Caco-2 (cell line): ENCODE data around the gene UBE2L3. TPM values are rescaled to one million over a fixed set of nuclear protein-coding genes. Genes with fewer than 3 reads are reported as not detected.

Source experiments
- BruUV-seq: library from RNA; stranded (reverse); fragments of 400-500 nt; replicated peaks from 2 replicates; lab custom pipeline; 2021; lab: Mats Ljungman, UMichigan
- CTCF ChIA-PET: fragments of 300-600 bp; sonication (Branson Sonifier 250); formaldehyde crosslinking; loops from one replicate; lab custom pipeline; 2022; ENCODE audit warnings: antibody characterized with exemption; lab: Charles Lee
- POLR2A ChIA-PET: fragments of 300-600 bp; sonication (Branson Sonifier 250); formaldehyde crosslinking; loops from one replicate; lab custom pipeline; 2022; ENCODE audit warnings: antibody characterized with exemption; lab: Charles Lee
- DNase-seq, 2 experiments: peaks; one replicate each; pipeline versions ENCODE4 v3.0.0 to v3.0.0-alpha.2; 2020 to 2022
- H3K27me3 ChIP-seq: replicated peaks from 2 replicates; pipeline ENCODE4 v1.6.0; 2011; ENCODE audit warnings: low read length; ENCODE audit not compliant: control insufficient read depth, insufficient read depth
- H3K36me3 ChIP-seq: 2 replicates; pipeline ENCODE4 v1.5.1; 2011; ENCODE audit warnings: low read length; ENCODE audit not compliant: control insufficient read depth, insufficient read depth
- H3K4me1 ChIP-seq: fragments of 250-450 bp; sonication (Bioruptor Pico); 2 replicates; pipeline ENCODE4 v1.5.1; 2020; ENCODE audit warnings: mild to moderate bottlenecking
- H3K4me3 ChIP-seq: 2 replicates; pipeline ENCODE4 v1.5.1; 2011; ENCODE audit warnings: low read depth, mild to moderate bottlenecking, control low read depth, low read length
- H3K9me3 ChIP-seq: fragments of 250-450 bp; sonication (Bioruptor Pico); 2 replicates; pipeline ENCODE4 v1.5.1; 2020; ENCODE audit warnings: mild to moderate bottlenecking, moderate library complexity
- H3K27ac Mint-ChIP-seq: one replicate; pipeline ENCODE4 v1.8.0; 2022; ENCODE audit warnings: mixed read lengths; ENCODE audit not compliant: unreplicated experiment
- H3K27me3 Mint-ChIP-seq: one replicate; pipeline ENCODE4 v1.8.0; 2022; ENCODE audit warnings: mixed read lengths; ENCODE audit not compliant: insufficient read depth, unreplicated experiment
- H3K36me3 Mint-ChIP-seq: one replicate; pipeline ENCODE4 v1.8.0; 2022; ENCODE audit warnings: mild to moderate bottlenecking, mixed read lengths; ENCODE audit not compliant: insufficient read depth, unreplicated experiment
- H3K4me1 Mint-ChIP-seq: one replicate; pipeline ENCODE4 v1.8.0; 2022; ENCODE audit warnings: low read depth, mixed read lengths; ENCODE audit not compliant: unreplicated experiment
- H3K4me3 Mint-ChIP-seq: one replicate; pipeline ENCODE4 v1.8.0; 2022; ENCODE audit warnings: mild to moderate bottlenecking, moderate library complexity, mixed read lengths; ENCODE audit not compliant: unreplicated experiment
- H3K9me3 Mint-ChIP-seq: one replicate; pipeline ENCODE4 v1.8.0; 2022; ENCODE audit warnings: mixed read lengths; ENCODE audit not compliant: unreplicated experiment
- CTCF ChIP-seq, 2 experiments: fragments of 200-600 bp in 1 of 2; IDR thresholded peaks; 1 replicate in 1 of 2; 2 replicates in 1 of 2; pipeline versions ENCODE4 v1.5.1 to v1.8.0; 2011 to 2022; ENCODE audit warnings: antibody characterized with exemption in 1 of 2, control low read depth in 1 of 2, inconsistent platforms in 1 of 2, low read depth in 1 of 2, low read length in 1 of 2, mild to moderate bottlenecking in 1 of 2, moderate library complexity in 1 of 2; ENCODE audit not compliant: insufficient read depth in 1 of 2, severe bottlenecking in 1 of 2, unreplicated experiment in 1 of 2
- intact Hi-C: fragments of 100-400 bp; cut with micrococcal nuclease; formaldehyde crosslinking; loops from one replicate; pipeline ENCODE4 v1.10.0; 2022; ENCODE audit not compliant: unreplicated experiment
- total RNA-seq: library from RNA; stranded (reverse); gene quantifications from 2 replicates; pipeline ENCODE4 v1.2.3, GENCODE V29; 2022

The UBE2L3 gene
- total RNA-seq, 1 experiment from 2014 or later = 63.4 TPM

GRCh38 chr22:21650280-21650679 is 82.8 kb downstream of the UBE2L3 start:
- no peak for DNase-seq
- CTCF ChIA-PET = interaction anchor here (4.5 kb wide), 1 partner anchor 8 kb away, joined by 23 read pairs; the partner anchor contains the start of gene SDF2L1
- Mint-ChIP-seq H3K4me1 (peaks cover 7% of the 10 kb centered on the region), H3K36me3 (peaks cover 47% of the 10 kb centered on the region), H3K27ac (peak overlapping the region; percentile 81), H3K4me3 (peak overlapping the region; percentile 80), H3K27me3 (no peaks in the 10 kb centered on the region), H3K9me3 (no peaks in the 10 kb centered on the region)
- Histone ChIP-seq H3K9me3 (no peaks in the 10 kb centered on the region), H3K36me3 (no peaks in the 10 kb centered on the region; the same call in 1 of the 2 replicates), H3K4me1 (peaks cover 14% of the 10 kb centered on the region), H3K4me3 (no peak overlapping the region), H3K27me3 (no peaks in the 10 kb centered on the region)
- intact Hi-C loops = no loop called here
- no peak for TF ChIP-seq CTCF (IDR thresholded peaks at IDR 0.05; ENCODE audit: insufficient read depth in 1 of 2, low read depth in 1 of 2, low read length in 1 of 2, severe bottlenecking in 1 of 2, unreplicated experiment in 1 of 2)
- no TSS peak for BruUV-seq
- POLR2A ChIA-PET = no interaction called here

GRCh38 chr22:21650823-21651520 is 83.5 kb downstream of the UBE2L3 start:
- peak overlapping the region; percentile 80 for H3K4me3 Mint-ChIP-seq
- TSS peak; percentile 81 for BruUV-seq
- no peak for TF ChIP-seq CTCF (IDR thresholded peaks at IDR 0.05; ENCODE audit: insufficient read depth in 1 of 2, low read depth in 1 of 2, low read length in 1 of 2, severe bottlenecking in 1 of 2, unreplicated experiment in 1 of 2)
- no peaks in the 10 kb centered on the region for H3K27me3 Mint-ChIP-seq
- DNase-seq = no peak
- H3K9me3 Mint-ChIP-seq = no peaks in the 10 kb centered on the region
- POLR2A ChIA-PET = interaction anchor here (0.6 to 2.0 kb wide), 3 partner anchors 9 to 69 kb away, joined by 4 to 15 read pairs (median 5); partner anchors contain the start of gene SDF2L1
- peak overlapping the region; percentile 58 for H3K4me3 ChIP-seq
- intact Hi-C loops = no loop called here
- H3K36me3 ChIP-seq = no peaks in the 10 kb centered on the region
- peaks cover 45% of the 10 kb centered on the region for H3K36me3 Mint-ChIP-seq
- no peaks in the 10 kb centered on the region for H3K9me3 ChIP-seq
- H3K4me1 Mint-ChIP-seq = peaks cover 8% of the 10 kb centered on the region
- H3K27me3 ChIP-seq = no peaks in the 10 kb centered on the region
- H3K4me1 ChIP-seq = peaks cover 14% of the 10 kb centered on the region
- CTCF ChIA-PET = interaction anchor here (1.0 to 4.5 kb wide), 2 partner anchors 9 to 22 kb away, joined by 5 to 23 read pairs; partner anchors contain the start of gene SDF2L1
- peak overlapping the region; percentile 81 for H3K27ac Mint-ChIP-seq

GRCh38 chr22:21651521-21652009 is 84.1 kb downstream of the UBE2L3 start:
- Histone ChIP-seq H3K9me3 (no peaks in the 10 kb centered on the region), H3K27me3 (no peaks in the 10 kb centered on the region), H3K4me3 (peak overlapping the region; percentile 58), H3K4me1 (peaks cover 15% of the 10 kb centered on the region), H3K36me3 (no peaks in the 10 kb centered on the region)
- TF ChIP-seq CTCF (IDR thresholded peaks at IDR 0.05; ENCODE audit: insufficient read depth in 1 of 2, low read depth in 1 of 2, low read length in 1 of 2, severe bottlenecking in 1 of 2, unreplicated experiment in 1 of 2) = no peak
- ChIA-PET POLR2A (interaction anchor here (0.6 to 2.0 kb wide), 4 partner anchors 10 to 70 kb away, joined by 3 to 15 read pairs (median 4); partner anchors contain the start of genes PPIL2 and SDF2L1), CTCF (interaction anchor here (1.0 to 4.5 kb wide), 2 partner anchors 9 to 22 kb away, joined by 5 to 23 read pairs; partner anchors contain the start of gene SDF2L1)
- Mint-ChIP-seq H3K4me3 (peak overlapping the region; percentile 80), H3K27me3 (no peaks in the 10 kb centered on the region), H3K9me3 (no peaks in the 10 kb centered on the region), H3K36me3 (peaks cover 45% of the 10 kb centered on the region), H3K4me1 (peaks cover 14% of the 10 kb centered on the region), H3K27ac (peak overlapping the region; percentile 81)
- BruUV-seq = no TSS peak
- no peak for DNase-seq
- intact Hi-C loops = no loop called here
